Liver (tissue), 3 donors: ENCODE measurements around the gene SORCS2.

Experiments
- ATF3 ChIP-seq: IDR thresholded peaks from 2 replicates; pipeline ENCODE4 v1.6.1; 2016; ENCODE audit warnings: antibody characterized with exemption
- CTCF ChIP-seq: fragments of 150-350 bp; IDR thresholded peaks from 2 replicates; pipeline ENCODE4 v1.5.1; 2017; ENCODE audit warnings: improper control_type of control experiment, low read depth, low read length; ENCODE audit not compliant: missing input control
- FOXA1 ChIP-seq: IDR thresholded peaks from 2 replicates; pipeline ENCODE4 v1.6.1; 2016; ENCODE audit warnings: antibody characterized with exemption
- GABPA ChIP-seq, 2 donors: IDR thresholded peaks in 1 of 2; conservative IDR thresholded peaks in 1 of 2; 2 replicates each; pipeline ENCODE4 v1.6.1; 2016; ENCODE audit warnings: antibody characterized with exemption in 2 of 2, mild to moderate bottlenecking in 1 of 2, moderate library complexity in 1 of 2
- JUND ChIP-seq, 2 donors: IDR thresholded peaks; 2 replicates each; pipeline ENCODE4 v1.6.1; 2016; ENCODE audit warnings: antibody characterized with exemption in 2 of 2
- MAX ChIP-seq: IDR thresholded peaks from 2 replicates; pipeline ENCODE4 v1.6.1; 2016; ENCODE audit warnings: antibody characterized with exemption
- RAD21 ChIP-seq, 2 donors: IDR thresholded peaks; 2 replicates each; pipeline ENCODE4 v1.6.1; 2016; ENCODE audit warnings: antibody characterized with exemption in 2 of 2, mild to moderate bottlenecking in 2 of 2
- REST ChIP-seq: IDR thresholded peaks from 2 replicates; pipeline ENCODE4 v1.6.1; 2016; ENCODE audit warnings: antibody characterized with exemption, mild to moderate bottlenecking
- SP1 ChIP-seq: IDR thresholded peaks from 2 replicates; pipeline ENCODE4 v1.6.1; 2018; ENCODE audit warnings: antibody characterized with exemption, mild to moderate bottlenecking
- TAF1 ChIP-seq: conservative IDR thresholded peaks from 2 replicates; pipeline ENCODE4 v1.6.1; 2016; ENCODE audit warnings: antibody characterized with exemption, mild to moderate bottlenecking
- YY1 ChIP-seq: IDR thresholded peaks from 2 replicates; pipeline ENCODE4 v1.6.1; 2016; ENCODE audit warnings: antibody characterized with exemption, mild to moderate bottlenecking
- donor health status: healthy.
- donor health status: healthy.

DNA sequence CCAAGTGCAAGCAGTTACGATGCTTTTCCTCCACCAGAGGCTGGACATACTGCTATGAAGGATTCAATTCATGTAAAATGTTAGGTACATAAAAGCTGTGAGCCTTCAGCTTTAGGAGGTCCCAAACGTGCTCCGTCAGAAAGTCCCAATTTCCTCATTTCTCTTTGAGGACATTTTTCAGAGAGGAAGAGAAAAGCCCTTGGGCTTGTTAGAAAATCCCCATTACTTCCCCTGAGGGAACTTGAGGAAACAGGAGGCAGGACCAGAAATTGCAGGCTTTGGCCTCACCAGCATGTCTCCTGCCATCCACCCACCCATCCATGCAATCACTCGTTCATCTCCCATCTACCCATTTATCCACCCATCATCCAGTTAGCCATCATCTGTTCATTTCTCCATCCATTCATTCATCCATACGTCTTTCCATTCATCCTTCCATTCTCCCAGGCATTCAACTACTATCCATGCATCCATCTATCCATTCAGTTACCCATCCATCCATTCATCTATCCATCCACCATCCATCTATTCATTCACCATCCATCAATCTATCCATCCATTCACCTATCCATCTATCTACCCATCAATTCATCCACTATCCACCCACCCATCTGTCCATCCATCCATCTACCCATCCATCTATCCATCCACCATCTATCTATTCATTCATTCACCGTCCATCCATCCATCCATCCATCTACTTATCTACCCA, 523.8 kb downstream of the SORCS2 start:
- no peak for TF ChIP-seq REST
- no peak for TF ChIP-seq CTCF
- no peak for TF ChIP-seq JUND (IDR thresholded peaks at IDR 0.05)
- no peak for TF ChIP-seq TAF1
- no peak for TF ChIP-seq YY1
- TF ChIP-seq FOXA1 = no peak
- TF ChIP-seq RAD21 (IDR thresholded peaks at IDR 0.05) = no peak
- no peak for TF ChIP-seq GABPA (IDR thresholded peaks at IDR 0.05 in 1 of 2, conservative IDR thresholded peaks at IDR 0.05 in 1 of 2)
- no peak for TF ChIP-seq MAX
- no peak for TF ChIP-seq SP1
- TF ChIP-seq ATF3 = no peak
